HG02763 (cell line): ENCODE results near the gene MAP3K5.
A peak's percentile ranks its signal among the peaks of the same experiment; 100 is the strongest.
"Not testable (repeated sequence)": the region's sequence is repeated elsewhere in the genome, so short reads cannot be mapped to it uniquely, and the experiment has no call there.

ENCODE experiments used
- ATAC-seq: cut with Tn5 transposase; IDR thresholded peaks from one replicate; pipeline ENCODE4 v1.9.1; 2021; ENCODE audit warnings: mild to moderate bottlenecking, moderate library complexity; ENCODE audit not compliant: unreplicated experiment

The MAP3K5 gene

DNA sequence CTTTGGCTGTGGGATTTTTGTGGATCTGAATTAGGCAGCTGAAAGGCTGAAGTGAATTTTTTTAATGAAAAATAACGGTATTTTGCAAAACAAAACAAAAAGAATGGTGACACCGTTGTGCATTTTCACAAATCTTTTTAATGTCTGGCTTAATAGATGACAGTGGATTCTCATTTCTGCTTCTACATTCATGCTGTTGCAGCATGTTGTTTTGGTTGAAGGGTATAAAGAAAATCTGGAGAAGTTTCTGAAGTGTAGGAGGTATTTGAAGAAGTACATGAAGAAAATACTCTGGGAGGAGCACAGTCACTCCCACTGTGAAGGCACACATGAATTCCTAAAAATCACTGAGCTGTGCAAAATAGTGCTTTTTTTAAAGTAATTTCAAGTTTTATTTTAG, 3.1 kb upstream of the MAP3K5 start:
- no peak for ATAC-seq

DNA sequence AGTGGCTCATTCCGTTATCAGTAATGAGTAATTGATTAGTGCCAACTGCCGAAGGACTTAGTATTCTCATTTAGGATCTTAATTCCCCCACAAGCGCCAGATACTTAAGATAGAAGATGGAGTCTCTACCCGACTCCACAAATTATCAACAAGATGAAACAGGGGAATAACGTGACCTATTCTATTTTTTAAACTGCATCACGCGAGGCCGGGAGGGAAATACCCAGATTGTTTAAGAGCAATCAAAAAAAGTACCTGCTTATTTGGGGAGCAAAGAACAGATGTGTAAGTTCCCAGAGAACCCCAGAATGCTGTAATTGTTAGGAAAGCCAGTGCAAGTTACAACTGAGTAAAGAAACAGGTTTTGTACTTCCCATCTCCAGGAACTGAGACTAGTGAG, 1.1 kb upstream of the MAP3K5 start:
- ATAC-seq: no peak

DNA sequence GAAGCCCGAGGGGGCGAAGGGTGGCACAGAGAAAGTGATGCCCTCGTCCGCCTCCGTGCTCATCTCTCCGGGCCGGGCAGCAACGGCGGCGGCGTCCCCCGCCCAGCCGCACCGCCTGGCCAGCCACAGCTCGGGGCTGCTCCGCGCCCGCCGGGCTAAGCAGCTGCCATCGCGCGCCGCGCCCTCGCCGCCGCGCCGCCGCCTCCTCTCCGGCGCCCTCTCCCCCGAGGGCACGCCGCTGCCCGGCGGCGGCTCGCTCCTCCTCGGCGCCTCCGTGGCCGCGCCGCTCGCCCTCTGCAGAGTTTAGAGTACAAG, 225 bp downstream of the MAP3K5 start:
- no peak for ATAC-seq

DNA sequence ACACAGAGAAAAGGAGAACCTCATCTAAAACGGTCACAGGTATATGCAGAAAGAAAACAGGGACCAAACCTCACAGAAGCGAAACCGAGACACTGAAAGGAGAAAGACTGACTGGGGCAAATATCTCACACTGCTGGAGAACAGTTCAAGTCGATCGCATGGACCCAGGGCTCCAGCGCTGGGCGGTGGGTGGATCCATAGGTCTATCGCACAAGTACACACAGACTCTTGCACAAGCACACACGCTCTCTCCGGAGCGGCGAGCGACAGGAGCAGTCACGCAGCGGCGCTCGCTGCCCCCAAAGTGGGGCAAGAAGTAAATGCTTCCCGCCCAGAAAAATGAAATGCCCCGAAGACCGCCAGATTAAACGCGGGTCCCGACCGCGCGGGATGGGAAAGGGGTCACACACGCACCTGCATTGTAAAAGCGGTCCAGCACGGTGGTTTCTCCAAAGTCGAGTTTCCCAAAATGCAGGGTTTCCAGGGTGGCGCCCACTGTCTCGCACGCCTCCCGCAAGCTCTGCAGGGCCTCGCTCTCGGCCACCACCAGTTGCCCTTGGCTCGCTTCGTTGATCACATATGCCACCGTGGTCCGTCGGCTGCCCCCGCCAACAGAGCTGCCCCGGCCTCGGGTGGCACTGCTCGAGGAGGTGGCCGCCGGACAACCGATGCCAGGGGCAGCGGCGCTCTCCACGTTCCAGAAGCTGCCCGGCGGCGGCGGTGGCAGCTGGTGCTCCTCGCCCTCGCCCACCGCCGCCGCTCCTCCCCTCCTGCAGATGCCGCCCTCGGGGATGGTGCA, 782 bp downstream of the MAP3K5 start:
- peak; percentile 35 for ATAC-seq

DNA sequence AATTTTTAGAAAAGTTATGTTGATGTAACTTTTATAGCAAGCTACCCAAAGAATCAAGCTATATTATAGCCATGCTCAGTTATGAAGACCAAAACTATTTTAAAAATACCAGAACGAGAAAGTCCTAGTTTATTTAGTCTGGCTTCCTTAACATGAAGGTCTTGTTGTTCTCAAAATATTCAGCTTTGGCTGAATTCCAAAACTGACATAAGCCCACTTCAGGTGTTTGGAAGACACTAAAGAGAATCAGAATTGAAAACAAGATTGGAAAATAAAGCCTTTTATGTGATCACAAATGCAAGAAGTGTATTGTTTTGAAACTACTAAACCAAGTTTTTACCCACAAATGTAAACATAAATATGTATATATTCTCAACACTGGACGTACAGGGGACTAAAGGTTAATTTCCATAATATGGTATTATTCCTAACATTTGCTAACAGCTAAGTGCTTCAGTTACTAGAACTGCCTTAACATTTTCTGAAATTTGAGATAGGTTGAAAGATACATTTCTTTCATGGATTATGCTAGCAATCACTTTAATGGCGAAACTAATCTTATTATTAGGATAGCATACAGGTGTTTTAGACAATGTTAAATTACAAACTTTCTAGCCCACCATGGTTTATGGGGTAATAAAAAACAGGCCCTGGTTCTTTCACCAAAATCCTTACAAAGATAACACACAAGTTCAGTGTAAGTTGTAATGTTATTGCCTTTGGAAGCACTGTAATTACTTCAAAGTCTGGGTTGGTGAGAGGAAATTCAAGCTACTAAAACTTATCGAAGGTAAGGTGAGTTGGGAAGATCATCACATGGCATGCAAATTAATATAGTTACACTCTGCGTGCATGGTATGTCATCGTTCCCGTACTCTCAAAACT, 1.6 kb downstream of the MAP3K5 start:
- ATAC-seq: no peak

DNA sequence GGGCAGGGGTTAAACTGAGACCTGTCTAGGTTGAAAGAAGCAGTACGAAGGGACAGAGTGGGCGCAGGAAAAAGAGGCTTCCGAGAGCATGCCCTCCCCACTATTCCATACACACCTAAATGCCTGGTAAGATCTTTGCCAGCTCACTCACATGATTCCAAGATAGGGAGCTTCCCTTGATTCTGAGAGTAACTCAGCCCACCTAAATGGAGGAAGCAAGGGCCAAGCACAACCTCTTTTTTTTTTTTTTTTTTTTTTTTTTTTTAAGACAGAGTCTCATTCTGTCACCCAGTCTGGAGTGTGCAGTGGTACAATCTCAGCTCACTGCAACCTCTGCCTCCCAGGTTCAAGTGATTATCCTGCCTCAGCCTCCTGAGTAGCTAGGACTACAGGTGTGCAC, 2.8 kb downstream of the MAP3K5 start:
- ATAC-seq: not testable (repeated sequence)

DNA sequence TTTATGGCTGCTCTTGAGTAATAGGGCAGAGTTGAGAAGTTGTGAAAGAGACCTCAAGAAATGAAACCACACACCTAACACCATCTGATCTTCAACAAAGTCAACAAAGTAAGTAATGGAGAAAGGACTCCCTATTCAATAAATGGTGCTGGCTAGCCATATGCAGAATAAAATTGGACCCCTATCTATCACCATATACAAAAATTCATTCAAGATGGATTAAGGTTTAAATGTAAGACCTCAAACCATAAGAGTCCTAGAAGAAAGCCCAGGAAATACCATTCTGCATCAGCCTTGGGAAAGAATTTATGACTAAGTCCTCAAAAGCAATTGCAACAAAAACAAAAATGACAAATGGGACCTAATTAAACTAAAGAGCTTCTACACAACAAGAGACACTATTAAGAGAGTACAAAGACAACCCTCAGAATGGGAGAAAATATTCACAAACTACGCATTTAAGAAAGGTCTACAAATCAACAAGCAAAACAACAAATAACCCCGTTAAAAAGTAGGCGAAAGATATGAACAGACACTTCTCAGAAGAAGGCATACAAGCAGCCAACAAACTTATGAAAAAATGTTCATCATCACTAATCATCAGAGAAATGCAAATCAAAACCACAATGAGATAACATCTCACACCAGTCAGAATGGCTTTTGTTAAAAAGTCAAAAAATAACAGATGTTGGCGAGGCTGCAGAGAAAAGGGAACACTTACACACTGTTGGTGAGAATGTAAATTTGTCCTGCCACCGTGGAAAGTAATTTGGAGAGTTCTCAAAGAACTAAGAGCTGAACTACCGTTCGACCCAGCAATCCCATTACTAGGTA, 4.0 kb downstream of the MAP3K5 start:
- no peak for ATAC-seq

DNA sequence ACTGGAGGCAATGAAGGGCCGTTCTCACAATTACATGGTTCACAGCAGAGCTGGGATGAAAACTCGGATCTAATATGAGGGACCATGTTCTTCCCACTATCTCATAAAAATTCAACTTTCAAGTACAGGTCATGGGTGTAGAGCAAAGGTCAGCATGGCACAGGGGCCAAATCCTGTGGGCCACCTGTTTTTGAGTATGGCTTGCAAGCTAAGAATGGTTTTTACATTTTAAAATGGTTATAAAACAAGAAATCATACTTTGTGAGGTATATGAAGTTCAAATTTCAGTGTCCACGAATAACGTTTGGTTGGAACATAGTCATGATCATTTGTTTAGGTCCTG, 4.6 kb downstream of the MAP3K5 start:
- no peak for ATAC-seq

DNA sequence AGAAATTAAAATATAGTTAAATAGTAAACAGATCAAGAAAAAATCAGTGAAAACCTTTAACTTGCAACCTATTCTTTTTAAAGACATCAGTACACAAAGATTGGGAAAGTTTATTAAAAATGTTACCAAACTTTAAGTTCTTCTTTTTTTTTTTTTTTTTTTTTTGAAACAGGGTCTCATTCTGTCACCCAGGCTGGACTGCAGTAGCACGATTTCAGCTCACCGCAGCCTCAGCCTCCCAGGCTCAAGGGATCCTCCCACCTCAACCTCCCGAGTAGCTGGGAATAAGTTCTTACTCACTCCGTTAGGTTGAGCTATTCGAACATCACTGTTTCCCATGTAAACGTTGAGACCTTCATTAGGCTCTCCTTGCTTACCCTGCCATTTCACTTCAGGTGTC, 5.6 kb downstream of the MAP3K5 start:
- ATAC-seq: no peak

DNA sequence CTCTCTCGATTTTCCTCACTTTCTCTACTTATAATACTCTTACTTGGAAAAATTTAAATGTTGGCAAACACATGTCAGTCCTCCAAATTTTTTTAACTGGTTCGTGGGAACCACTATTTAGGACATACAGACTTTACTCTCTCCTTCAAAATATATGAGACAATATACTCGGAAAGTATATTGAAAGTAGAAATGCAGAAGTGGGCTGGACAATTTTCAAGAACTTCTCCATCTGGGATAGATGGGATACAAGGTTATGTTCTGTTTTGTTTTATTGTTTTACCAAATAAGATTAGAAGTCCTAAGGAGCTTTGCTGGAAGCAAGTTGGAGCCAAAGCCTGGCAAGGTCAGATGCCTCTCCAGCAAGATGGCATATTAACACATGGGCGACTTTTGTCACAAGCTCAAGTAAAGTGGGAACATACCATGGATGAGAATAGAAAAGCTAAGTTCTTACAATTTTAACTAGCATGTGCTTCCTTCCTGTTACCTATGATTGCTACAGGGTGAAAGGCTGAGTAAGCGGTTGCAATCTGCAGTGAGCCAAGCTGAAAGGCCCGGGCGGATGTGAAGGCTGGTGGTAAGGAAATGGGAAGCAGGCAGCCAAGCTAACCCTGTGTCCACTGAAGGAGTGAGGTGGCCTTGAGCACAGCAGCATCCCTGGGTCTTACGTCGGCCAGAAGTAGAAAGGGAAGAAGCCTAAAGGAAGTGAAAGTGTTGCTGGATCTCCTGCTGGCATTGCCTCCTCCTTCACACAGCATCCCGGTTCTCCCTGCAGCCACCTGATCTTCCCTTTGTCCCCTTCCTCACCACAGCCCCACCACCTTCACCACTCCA, 7.1 kb downstream of the MAP3K5 start:
- ATAC-seq: no peak

DNA sequence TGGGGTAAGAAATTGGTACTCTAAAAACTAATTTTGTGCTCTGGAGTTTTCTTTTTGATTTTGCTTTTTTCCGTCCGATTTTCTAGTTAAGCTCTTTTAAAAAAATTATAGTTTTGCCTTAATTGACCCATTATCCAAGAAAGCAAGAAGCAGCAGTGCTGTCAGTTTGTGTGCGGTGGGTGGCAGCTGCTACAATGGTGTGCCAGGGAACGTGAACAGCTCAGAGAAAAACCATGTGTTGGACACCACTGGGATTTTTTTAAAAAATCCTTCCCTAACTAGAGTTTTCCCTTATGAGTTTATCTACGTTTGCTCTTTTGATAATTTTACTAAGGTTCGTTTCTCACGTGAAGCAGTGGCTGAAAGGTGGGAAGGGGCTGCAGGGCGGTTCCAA, 8.0 kb downstream of the MAP3K5 start:
- ATAC-seq: no peak

DNA sequence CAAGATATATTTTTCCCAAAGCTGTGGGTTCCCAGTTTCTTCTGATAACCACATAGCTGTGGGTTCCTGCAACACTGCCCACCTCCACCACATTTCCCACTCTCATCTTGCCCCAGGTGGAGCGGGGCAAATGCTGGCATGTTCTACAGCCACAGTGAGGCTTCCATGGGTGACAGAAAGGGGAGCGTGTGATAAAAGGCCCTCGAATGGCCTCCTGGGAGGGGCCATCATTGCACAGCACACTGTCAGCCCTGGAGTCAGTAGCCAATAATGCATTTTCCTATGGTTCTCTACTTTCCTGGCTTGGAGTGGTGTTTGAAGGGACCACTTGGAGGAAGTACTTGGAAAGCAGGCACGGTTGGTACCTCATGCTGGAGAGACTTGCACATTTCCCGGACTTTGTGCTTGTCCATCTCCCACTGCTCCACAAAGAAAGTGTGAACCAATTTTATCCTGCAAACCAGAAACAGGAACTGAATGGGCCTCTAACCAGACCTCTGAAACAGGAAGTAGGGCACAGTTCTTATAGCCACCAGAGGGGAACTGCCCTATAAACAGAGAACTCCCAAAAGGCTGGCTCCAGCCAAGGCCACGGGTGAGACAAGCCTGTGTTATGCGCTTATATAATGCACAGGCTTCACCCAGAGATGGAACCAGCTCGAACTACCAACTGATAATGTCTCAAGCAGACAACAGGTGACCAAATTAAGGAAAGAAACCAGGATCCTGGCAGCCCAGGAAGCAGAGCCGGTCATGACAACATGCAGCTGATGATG, 8.6 kb downstream of the MAP3K5 start:
- ATAC-seq: peak; percentile 74

DNA sequence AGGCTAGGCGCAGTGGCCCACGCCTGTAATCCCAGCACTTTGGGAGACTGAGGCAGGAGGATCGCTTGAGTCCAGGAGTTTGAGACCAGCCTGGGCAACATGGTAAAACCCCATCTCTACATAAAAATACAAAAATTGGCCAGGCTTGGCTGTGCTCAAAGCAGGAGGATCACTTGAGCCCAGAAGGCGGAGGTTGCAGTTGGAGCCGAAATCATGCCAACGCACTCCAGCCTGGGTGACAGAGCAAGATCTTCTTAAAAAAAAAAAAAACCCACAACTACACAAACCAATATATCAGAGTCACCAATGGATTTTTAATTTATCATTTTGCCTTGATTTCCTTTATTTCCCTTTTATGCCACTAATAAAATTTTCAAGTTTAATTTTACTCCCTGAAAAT, 9.3 kb downstream of the MAP3K5 start:
- no peak for ATAC-seq

DNA sequence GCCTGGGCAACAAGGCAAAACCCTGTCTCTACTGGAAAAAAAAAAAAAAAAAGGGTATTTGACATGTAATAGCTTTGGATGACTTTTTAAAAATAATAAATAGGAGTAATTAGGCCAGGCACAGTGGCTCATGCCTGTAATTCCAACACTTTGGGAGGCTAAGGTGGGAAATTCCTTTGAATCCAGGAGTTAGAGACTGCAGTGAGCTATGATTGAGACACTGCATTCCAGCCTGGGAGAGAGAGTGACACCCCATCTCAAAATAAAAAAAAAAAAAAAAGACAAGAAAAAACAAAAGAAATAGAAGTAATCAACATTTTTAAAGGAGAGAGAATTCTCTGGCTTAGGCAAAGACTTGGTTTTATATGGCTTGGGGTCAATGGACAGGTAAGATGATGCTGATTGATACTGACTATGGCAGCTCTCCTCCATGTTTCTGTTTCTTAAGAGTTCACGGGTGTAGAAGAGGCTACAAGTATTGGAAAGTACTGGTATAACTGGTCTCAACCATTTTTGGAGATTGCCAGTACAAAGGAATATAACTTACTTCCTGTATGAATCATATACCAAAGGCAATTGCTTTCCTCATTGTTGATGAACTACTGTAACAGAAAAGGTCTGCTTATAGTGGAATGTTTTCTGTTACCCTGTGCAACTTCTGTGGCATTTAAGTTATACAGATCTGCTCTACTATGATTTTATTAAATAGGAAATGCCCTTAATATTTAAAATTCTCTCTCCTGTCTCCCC, 10.1 kb downstream of the MAP3K5 start:
- no peak for ATAC-seq

DNA sequence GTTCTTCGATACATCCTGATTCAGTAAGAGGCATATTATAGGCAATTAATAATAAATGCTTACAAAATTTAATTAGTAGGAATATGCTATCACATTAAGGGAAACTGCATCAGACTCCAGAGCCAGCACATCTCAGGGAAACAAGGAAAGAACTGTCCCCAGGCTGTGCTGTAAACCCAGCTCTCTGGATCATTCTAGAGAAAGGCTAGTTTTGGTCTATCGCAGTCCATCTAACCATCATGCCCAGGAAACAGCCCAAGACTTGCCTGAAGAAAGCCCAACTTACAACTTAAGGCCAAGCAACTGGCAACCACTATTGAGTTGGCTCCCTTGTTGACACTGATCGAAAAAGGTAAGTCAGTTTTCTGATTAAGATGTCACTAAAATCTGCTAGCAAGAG, 11.3 kb downstream of the MAP3K5 start:
- no peak for ATAC-seq

DNA sequence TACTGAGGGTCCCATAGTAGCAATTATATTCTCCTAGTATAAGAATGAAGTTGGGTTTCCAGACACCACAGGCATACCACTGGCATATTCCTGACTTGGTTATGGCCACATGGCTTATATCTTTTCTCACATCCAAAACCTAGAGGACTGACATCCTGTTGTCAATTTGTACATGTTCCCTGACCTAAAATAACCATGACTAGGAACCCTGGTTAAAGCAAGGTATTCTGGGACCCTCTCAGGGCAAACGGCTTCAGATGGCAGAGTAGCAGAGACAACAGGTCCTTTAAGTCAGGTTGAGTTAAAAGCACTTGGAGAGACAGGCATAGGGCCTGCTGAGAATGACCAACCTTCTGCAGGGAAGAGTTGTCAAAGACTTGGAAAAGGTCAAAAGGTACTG, 12.6 kb downstream of the MAP3K5 start:
- ATAC-seq: no peak

DNA sequence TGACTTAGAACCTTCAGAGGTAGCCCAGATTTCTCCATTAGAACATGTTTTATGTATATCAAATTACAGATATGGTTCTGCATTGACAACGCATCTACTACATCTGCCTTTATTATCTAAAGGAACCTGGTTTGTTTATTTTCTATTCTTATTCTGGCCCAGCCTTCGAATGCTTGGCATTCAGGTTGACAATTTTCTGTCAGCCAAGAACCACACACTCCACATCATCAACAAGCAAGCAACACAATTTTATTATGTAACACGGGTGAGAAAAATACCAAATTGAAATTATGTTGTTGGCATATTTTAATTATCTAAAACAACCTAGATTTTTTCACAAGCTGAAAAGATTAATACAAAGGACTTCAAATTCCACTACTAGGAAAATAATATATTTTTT, 14.6 kb downstream of the MAP3K5 start:
- ATAC-seq: no peak

DNA sequence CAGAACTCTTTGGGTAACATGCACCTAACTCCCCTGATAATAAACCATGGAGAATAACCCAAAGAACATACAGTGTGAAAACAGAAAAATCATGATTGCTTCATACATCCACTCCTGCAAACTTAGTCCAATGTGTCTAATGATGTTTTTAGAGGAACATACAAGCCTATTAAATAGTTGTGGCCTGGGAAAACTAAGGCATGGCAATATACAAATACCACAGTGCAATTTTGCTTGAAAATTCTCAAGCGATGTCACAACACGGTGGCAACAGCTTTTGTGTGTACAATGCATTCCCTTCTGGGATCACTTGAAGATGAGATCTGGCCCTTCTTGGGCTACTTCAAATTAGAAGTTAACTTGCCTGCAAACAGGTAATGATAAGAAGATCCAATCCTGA, 16.7 kb downstream of the MAP3K5 start:
- ATAC-seq: no peak

DNA sequence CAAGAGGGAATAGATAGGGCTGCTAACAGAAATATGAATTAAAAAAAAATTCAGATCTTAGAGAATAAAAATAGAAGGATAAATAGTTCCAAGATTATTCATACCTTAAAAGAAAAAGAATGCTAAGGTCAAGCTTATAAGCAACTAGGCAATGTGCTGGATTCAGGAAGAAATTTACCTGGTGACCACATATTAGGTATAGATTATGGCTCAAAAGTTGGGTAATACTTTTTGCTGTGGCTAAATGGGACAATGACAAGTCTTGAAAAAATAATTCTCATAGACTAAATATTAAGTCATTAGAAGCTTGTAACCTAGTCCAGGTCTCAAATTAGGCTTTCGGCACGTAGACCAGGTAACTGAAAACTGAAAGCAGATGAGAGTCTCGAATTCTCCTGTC, 17.2 kb downstream of the MAP3K5 start:
- ATAC-seq: no peak
